Stimulated activated CD8-positive, alpha-beta memory T cell treated with anti-CD3 and anti-CD28 coated beads, Interleukin-4, amount 100 ng/mL, for 24 hours (primary cell): ENCODE measurements around the gene PCID2.
A peak's percentile ranks its signal among the peaks of the same experiment; 100 is the strongest.
"Not testable (repeated sequence)": the region's sequence is repeated elsewhere in the genome, so short reads cannot be mapped to it uniquely, and the experiment has no call there.

Source experiments
- DNase-seq: peaks from one replicate; pipeline ENCODE4 v3.0.0-alpha.2; 2020; ENCODE audit warnings: low read depth

The PCID2 gene

GRCh38 chr13:113164492-113164891 lies 44.0 kb downstream of the PCID2 start:
- no peak for DNase-seq

DNA sequence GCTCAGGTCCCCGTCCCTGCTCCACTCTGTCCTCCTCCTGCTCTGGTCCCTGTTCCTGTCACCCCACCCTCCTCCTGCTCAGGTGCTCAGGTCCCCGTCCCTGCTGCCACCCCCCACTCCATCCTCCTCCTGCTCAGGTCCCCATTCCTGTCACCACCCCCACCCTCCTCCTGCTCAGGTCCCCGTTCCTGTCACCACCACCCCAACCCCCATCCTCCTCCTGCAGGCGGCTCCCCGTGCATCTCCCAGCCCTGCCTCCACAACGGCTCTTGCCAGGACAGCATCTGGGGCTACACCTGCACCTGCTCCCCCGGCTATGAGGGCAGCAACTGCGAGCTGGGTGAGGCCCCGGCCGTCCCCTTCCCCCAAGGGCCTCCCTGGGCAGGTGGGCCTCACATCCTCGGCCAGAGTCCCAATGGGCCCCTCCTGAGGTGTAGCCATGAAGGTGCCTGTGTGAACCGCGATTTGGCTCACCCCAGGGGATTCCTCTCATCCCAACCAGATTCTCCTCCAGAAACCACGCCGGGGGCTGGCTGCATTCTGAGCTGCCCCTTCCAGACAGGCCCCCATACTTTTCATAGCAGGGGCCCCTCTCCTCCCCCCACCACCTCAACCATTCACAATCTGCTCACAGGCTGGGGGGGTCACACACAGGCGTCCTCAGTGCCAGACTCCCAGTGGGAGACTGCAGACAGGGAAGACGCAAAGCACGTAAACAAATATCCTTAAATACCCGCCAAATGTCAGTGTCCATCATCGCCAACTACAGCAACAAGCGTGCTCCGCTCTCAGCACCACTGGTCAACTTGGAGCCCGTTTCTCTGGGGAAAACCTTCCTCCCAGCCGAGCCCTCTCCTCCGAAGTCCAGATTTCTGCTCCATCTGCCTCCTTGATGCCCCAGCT lies 45.4 kb downstream of the PCID2 start:
- no peak for DNase-seq

DNA sequence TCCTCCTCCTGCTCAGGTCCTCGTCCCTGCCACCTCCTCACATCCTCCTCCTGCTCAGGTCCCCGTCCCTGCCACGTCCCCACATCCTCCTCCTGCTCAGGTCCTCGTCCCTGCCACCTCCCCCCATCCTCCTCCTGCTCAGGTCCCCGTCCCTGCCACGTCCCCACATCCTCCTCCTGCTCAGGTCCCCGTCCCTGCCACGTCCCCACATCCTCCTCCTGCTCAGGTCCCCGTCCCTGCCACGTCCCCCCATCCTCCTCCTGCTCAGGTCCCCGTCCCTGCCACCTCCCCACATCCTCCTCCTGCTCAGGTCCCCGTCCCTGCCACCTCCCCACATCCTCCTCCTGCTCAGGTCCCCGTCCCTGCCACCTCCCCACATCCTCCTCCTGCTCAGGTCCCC lies 46.5 kb downstream of the PCID2 start:
- DNase-seq, result not testable (repeated sequence)

GRCh38 chr13:113161433-113161832 lies 47.0 kb downstream of the PCID2 start:
- no peak for DNase-seq

DNA sequence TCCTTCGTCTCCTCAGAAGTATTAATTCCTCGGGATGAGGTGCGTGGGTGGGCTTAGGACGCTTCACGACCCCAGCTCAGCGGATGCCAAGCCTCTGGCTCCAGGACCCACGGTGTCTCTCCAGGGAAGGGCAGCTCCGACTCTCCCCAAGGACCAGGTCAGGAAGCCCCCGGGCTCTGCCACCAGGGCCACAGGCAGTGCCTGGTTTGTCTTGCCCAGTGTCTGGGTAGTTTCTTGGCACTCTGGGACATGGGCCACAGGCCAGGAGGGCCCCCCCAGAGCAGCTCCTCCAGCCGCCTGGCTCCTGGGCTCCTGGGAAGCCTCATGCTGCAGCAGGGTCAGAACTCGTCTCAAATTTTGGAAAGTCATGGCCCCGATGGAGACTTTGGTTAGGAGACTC lies 47.5 kb downstream of the PCID2 start:
- DNase-seq, result no peak

- DNase-seq, result no peak
Measured at GRCh38 chr13:113159701-113160100, 48.8 kb downstream of the PCID2 start.

DNA sequence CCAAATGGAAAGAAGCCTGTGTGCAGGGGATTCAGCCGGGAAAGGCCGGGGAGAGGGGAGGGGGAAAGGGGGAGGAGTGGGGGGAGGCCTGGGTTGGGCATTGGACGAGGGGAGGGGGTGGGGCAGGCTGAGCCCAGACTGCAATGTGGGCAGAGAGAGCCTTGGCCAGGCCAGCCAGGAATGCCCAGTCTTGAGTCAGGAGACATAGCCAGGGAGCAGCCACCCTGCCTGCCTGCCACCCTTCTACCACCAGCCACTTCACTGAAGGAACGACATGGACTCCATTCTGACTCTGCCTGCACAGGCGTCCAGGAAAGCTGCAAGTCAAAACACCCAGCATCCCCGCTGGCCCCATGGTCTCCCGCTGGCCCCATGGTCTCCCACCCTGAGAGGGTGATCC lies 49.5 kb downstream of the PCID2 start:
- DNase-seq, result no peak

DNA sequence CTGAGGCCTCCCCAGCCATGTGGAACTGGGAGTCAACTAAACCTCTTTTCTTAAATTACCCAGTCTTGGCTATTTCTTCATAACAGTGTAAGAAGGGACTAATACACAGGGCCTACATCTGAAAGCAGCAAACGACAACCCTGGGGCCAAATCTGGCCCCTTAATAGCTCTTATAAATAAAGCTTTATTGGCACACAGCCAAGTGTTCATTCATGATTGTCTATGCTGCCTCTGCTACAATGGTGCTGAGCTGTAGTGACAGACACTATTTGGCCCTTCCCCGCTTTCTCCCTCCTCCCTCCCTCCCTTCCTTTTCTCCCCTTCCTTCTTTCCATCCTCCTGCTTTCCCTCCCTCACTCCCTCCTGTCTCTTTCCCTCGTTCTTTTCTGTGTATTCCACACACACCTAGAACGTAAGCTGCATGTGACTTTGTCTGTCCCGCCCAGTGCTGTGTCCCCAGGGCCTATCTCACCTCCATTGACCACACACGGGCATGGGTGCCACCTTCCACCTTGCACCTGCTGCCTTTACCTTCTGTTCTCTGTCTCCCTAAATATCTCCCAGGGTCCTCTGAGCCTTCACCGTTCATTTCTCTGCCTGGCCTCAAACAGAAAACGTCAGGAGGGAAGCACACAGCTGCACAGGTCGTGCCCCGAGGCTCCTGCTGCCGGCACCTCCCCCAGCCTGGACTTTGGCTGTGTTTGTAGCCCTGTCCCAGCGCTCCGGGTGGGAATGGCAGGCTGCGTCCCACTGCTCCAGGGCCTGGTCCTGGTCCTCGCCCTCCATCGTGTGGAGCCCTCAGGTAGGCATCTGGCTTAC lies 50.3 kb downstream of the PCID2 start, which contains the start of gene PROZ:
Gene PROZ, plus strand, starts transcription at position 720 of the 819 bp plus-strand sequence. Its CDS starts 13 bp downstream, at position 733.
- no peak for DNase-seq

DNA sequence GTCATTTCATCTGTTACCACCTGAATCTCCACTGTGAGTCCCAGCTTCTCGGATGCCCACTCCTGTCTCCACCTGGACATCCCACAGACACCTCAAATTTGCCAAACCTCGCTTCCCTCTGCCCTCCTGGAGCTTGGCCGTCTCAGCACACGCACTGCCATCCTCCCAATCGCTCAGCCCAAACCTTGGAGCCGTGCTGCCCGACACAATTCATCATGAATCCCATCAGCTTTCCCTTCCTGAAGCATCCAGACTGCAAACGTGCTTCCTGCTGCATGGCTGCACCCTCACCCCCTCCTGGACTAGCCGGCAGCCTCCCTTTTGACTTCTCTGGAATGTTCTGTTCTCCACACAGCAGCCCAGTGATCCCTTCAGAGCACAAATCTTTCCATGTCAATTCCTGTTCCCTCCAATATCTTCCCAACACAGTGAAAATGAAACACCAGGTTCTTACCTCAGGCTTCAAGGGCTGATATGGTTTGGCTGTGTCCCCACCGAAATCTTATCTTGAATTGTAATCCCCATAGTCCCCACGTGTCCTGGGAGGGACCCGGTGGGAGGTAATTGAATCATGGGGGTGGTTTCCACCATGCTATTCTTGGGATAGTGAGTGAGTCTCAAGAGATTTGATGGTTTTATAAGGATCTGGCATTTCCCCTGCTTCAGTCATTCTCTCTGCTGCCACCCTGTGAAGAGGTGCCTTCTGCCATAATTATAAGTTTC lies 51.1 kb downstream of the PCID2 start:
- no peak for DNase-seq

- DNase-seq, result no peak
Measured at GRCh38 chr13:113155982-113156655, 52.4 kb downstream of the PCID2 start.

DNA sequence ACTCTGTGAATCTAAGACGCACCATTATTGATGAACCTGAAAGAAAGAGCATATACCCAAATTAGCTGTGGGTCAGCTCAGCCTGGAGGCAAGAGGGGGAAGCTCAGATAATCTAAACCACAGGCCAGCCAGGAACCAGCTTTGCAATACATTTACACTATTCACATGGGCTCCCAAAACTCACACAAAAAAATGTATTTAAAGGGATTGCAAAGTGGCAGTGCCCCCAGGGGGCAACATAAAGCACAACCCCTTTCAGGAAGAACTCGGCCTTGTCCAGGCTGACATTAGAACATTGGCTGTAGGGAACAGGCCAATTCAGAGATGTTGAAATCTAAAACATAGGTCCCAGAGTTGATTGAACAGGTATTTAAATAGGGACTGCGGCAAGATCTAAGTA lies 53.3 kb downstream of the PCID2 start:
- DNase-seq, result no peak

DNA sequence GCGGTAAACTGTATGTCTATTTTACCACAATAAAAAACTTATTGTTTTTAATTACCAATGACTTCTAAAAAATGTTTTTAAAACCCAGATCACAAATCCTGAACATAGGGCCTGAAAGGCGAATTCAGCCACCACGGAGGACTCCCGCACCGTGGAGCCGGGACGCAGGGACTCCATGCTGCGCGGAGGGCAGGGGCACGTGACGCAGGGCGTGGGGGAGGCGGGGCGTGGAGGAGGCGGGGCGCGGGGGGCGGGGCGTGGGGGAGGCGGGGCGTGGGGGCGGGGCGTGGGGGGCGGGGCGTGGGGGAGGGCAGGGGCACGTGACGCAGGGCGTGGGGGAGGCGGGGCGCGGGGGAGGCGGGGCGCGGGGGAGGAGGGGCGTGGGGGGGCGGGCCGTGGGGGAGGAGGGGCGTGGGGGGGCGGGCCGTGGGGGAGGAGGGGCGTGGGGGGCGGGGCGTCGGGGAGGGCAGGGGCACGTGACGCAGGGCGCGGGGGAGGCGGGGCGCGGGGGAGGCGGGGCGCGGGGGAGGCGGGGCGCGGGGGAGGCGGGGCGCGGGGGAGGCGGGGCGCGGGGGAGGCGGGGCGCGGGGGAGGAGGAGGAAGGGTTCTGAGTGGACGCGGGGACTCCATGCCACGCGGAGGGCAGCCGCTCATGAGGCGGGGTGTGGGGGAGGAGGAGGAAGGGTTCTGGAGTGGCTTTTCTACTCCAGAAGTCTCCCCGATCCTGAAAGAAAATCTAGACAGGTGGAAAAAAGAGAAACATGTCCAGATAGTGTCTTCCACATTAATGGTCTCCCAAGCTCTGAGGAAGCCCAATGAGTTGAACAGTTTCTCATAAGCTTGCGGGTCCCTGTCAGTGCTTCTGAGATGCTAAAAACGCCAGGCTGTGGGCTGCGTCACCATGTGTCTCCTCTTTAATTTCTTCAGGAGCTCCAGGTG lies 54.4 kb downstream of the PCID2 start:
- DNase-seq, result peak; percentile 52

- no peak for DNase-seq
Measured at GRCh38 chr13:113152984-113153809, 55.3 kb downstream of the PCID2 start.

GRCh38 chr13:113152691-113152983 lies 55.8 kb downstream of the PCID2 start:
- no peak for DNase-seq

- DNase-seq, result no peak
Measured at GRCh38 chr13:113151745-113152690, 56.5 kb downstream of the PCID2 start.

DNA sequence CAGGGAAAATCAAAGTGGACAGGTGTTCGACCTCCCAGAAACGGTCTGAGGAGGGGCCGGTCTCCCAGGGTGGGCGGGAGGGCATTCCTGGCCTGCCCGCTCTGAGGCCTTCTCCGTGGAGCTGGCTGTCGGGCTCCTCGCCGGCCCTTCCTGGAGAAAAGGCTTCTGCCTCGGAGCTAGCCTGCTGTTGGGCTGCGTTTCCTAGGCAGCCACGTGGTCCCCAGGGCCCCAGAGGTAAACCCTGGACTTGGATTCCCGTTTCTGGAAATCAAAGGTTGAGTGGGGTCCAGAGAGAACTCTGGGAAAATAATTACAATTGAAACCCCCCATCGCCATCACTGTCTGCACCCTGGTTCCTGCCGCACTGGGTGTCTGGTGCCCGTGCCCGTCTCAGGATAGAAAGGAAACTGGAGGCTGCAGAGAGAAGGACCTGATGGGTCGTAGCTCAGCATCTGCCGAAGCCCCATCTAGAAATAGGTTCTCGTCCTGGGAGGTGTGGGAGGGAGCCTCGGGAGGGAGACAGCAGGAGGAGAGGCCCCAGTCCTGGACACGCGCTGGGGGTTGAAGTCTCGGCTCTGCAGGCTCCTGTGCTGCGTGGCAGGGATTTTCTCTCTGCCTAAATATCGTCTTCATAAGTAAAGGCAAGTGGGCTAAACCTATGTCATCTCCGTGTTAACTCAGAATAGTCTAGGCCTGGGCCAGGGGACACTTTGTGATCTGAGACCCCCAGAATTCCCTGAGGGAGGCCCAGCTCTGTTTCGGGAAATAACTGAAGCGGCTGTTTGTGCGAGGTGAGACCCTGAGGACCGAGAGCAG lies 57.7 kb downstream of the PCID2 start:
- DNase-seq, result no peak

DNA sequence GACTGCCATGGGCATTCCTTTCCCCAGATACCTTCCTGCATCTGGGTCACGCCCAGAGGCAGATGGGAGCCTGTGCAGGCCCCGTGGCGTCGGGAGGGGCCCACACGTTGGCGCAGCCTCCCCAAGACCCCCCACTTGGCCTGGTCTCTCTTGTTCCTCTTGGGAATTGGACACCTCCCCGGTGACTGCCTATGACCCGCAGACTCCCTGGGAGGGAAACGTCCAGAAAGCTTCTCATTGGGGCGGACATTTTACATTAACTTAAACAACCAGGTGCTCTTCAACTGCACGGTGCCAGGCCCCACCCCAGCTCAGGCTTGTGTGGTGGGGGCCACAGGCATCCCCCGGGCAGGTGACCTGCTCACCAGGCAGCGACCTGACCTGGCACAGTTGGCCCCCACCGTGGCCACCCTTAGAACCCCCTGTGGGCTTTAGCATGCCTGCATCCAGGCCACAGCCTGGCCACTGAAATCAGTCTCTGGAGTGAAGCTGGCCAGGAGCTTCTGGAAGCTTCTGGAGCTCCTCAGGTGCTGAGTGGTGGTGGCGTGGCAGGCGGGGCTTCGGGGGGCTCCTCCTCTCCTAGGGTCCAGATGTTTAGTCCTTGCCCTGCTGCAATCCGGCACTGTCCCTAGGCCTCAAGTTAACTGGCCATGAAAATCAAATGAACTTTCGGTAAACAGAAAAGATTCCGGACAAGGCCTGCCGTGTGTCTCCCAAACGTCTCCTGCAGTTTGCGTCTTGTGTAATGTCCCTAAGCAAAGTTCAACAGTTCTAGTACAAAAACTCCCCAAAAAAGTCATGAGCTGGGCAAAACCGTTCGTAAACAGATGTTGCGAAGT lies 58.5 kb downstream of the PCID2 start:
- DNase-seq, result no peak
